Fibroblast of lung (primary cell): ENCODE data around the gene DSCAML1. TPM values are rescaled to one million over a fixed set of nuclear protein-coding genes. Genes with fewer than 3 reads are reported as not detected.

Source experiments
- DNase-seq, 2 donors: peaks; one replicate each; pipeline versions ENCODE4 v3.0.0 to v3.0.0-alpha.2; 2010; ENCODE audit warnings: low read depth in 2 of 2
- H2AFZ ChIP-seq: 2 replicates; pipeline ENCODE4 v1.5.1; 2012; ENCODE audit warnings: low read length, control low read depth, inconsistent platforms
- H3K27ac ChIP-seq: 2 replicates; pipeline ENCODE4 v1.5.1; 2011; ENCODE audit warnings: low read length, control low read depth; ENCODE audit not compliant: insufficient read depth
- H3K27me3 ChIP-seq: 2 replicates; pipeline ENCODE4 v1.5.1; 2011; ENCODE audit warnings: mild to moderate bottlenecking, low read length; ENCODE audit not compliant: control insufficient read depth, insufficient read depth
- H3K36me3 ChIP-seq: 2 replicates; pipeline ENCODE4 v1.5.1; 2011; ENCODE audit warnings: low read length; ENCODE audit not compliant: control insufficient read depth, insufficient read depth
- H3K4me1 ChIP-seq: 2 replicates; pipeline ENCODE4 v1.5.1; 2011; ENCODE audit warnings: low read length; ENCODE audit not compliant: control insufficient read depth, insufficient read depth; ENCODE audit errors: extremely low read depth
- H3K4me2 ChIP-seq: 2 replicates; pipeline ENCODE4 v1.5.1; 2011; ENCODE audit warnings: low read length, control low read depth; ENCODE audit not compliant: insufficient read depth; ENCODE audit errors: extremely low read depth
- H3K4me3 ChIP-seq, 4 experiments: fragments of 200-600 bp in 1 of 4; sonication (generic) in 1 of 4; replicated peaks in 1 of 4; 2 replicates each; pipeline ENCODE4 v1.5.1; 2011 to 2016; ENCODE audit warnings: low read length in 4 of 4, low read depth in 3 of 4, mild to moderate bottlenecking in 3 of 4, control low read depth in 2 of 4, inconsistent platforms in 1 of 4, mixed read lengths in 1 of 4; ENCODE audit not compliant: insufficient read depth in 1 of 4; ENCODE audit errors: control extremely low read depth in 1 of 4
- H3K79me2 ChIP-seq: 2 replicates; pipeline ENCODE4 v1.5.1; 2012; ENCODE audit warnings: mild to moderate bottlenecking, low read length, inconsistent platforms; ENCODE audit not compliant: control insufficient read depth, insufficient read depth
- H3K9ac ChIP-seq: 2 replicates; pipeline ENCODE4 v1.5.1; 2011; ENCODE audit warnings: mild to moderate bottlenecking, low read length, control low read depth; ENCODE audit not compliant: insufficient read depth
- H3K9me3 ChIP-seq: 2 replicates; pipeline ENCODE4 v1.5.1; 2012; ENCODE audit warnings: low read depth, low read length; ENCODE audit not compliant: control insufficient read depth, insufficient read depth
- H4K20me1 ChIP-seq: 2 replicates; pipeline ENCODE4 v1.5.1; 2011; ENCODE audit warnings: low read length; ENCODE audit not compliant: control insufficient read depth, insufficient read depth; ENCODE audit errors: extremely low read depth
- EZH2 ChIP-seq: IDR thresholded peaks from 2 replicates; pipeline ENCODE4 v1.5.1; 2012; ENCODE audit warnings: low read length, control low read depth, mild to moderate bottlenecking; ENCODE audit errors: missing control alignments
- polyA plus RNA-seq, 2 donors: library from polyadenylated mRNA; depleted of rRNA in 1 of 2; stranded (reverse) in 1 of 2; unstranded in 1 of 2; fragments of >200 nt; gene quantifications; 2 replicates each; pipeline ENCODE4 v1.2.1, GENCODE V29; 2011 to 2012; ENCODE audit warnings: missing spikeins in 1 of 2
- total RNA-seq: library from RNA; depleted of rRNA; stranded (reverse); fragments of >200 nt; gene quantifications from 2 replicates; pipeline ENCODE4 v1.2.1, GENCODE V29; 2014
- TF ChIP-seq, protein P1 (sequence below), 2 donors: IDR thresholded peaks in 1 of 2; conservative IDR thresholded peaks in 1 of 2; 1 replicate in 1 of 2; 2 replicates in 1 of 2; pipeline ENCODE4 v1.5.1; 2011 to 2012; ENCODE audit warnings: low read length in 2 of 2, control low read depth in 1 of 2, inconsistent platforms in 1 of 2, low read depth in 1 of 2, mild to moderate bottlenecking in 1 of 2

DSCAML1 gene
- total and polyA plus RNA-seq, 2 donors (not counting 1 experiment from before 2014, with no cell fraction given), result not detected

- no peaks in the 10 kb centered on the region for H3K79me2 ChIP-seq
- no peak overlapping the region for H3K27ac ChIP-seq
- no peak overlapping the region for H3K9ac ChIP-seq
- DNase-seq, result no peak
- TF ChIP-seq, protein P1, sequence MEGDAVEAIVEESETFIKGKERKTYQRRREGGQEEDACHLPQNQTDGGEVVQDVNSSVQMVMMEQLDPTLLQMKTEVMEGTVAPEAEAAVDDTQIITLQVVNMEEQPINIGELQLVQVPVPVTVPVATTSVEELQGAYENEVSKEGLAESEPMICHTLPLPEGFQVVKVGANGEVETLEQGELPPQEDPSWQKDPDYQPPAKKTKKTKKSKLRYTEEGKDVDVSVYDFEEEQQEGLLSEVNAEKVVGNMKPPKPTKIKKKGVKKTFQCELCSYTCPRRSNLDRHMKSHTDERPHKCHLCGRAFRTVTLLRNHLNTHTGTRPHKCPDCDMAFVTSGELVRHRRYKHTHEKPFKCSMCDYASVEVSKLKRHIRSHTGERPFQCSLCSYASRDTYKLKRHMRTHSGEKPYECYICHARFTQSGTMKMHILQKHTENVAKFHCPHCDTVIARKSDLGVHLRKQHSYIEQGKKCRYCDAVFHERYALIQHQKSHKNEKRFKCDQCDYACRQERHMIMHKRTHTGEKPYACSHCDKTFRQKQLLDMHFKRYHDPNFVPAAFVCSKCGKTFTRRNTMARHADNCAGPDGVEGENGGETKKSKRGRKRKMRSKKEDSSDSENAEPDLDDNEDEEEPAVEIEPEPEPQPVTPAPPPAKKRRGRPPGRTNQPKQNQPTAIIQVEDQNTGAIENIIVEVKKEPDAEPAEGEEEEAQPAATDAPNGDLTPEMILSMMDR (conservative IDR thresholded peaks at IDR 0.05 in 1 of 2, IDR thresholded peaks at IDR 0.05 in 1 of 2; ENCODE audit: low read depth in 1 of 2, low read length in 2 of 2), result no peak
- no peak for TF ChIP-seq EZH2
- peaks cover 5% of the 10 kb centered on the region for H3K4me1 ChIP-seq
- no peaks in the 10 kb centered on the region for H3K9me3 ChIP-seq
- peaks cover 14% of the 10 kb centered on the region for H3K36me3 ChIP-seq
- H4K20me1 ChIP-seq, result no peaks in the 10 kb centered on the region
- H3K4me3 ChIP-seq, result no peak overlapping the region
- no peaks in the 10 kb centered on the region for H3K27me3 ChIP-seq
- no peak overlapping the region for H3K4me2 ChIP-seq
- no peak overlapping the region for H2AFZ ChIP-seq
These were observed 411.5 kb downstream of the DSCAML1 start for GRCh38 chr11:117385471-117385870.

- H3K27me3 ChIP-seq, result no peaks in the 10 kb centered on the region
- peak; percentile 62 to 90 for DNase-seq
- H4K20me1 ChIP-seq, result no peaks in the 10 kb centered on the region
- H3K9me3 ChIP-seq, result no peaks in the 10 kb centered on the region
- peaks cover 5% of the 10 kb centered on the region for H3K4me1 ChIP-seq
- H3K4me3 ChIP-seq, result no peak overlapping the region
- no peaks in the 10 kb centered on the region for H3K79me2 ChIP-seq
- no peak for TF ChIP-seq EZH2
- TF ChIP-seq, protein P1 (conservative IDR thresholded peaks at IDR 0.05 in 1 of 2, IDR thresholded peaks at IDR 0.05 in 1 of 2; ENCODE audit: low read depth in 1 of 2, low read length in 2 of 2), result no peak
- H3K9ac ChIP-seq, result no peak overlapping the region
- H2AFZ ChIP-seq, result no peak overlapping the region
- no peak overlapping the region for H3K27ac ChIP-seq
- no peak overlapping the region for H3K4me2 ChIP-seq
- H3K36me3 ChIP-seq, result peaks cover 17% of the 10 kb centered on the region
These were observed 413.0 kb downstream of the DSCAML1 start for GRCh38 chr11:117384045-117384444.

- Histone ChIP-seq H3K4me2 (no peak overlapping the region), H3K79me2 (no peaks in the 10 kb centered on the region), H3K9ac (no peak overlapping the region), H2AFZ (no peak overlapping the region), H3K4me1 (no peaks in the 10 kb centered on the region), H3K9me3 (no peaks in the 10 kb centered on the region), H4K20me1 (no peaks in the 10 kb centered on the region), H3K4me3 (no peak overlapping the region), H3K36me3 (peaks cover 14% of the 10 kb centered on the region), H3K27me3 (no peaks in the 10 kb centered on the region), H3K27ac (no peak overlapping the region)
- TF ChIP-seq, protein P1 (conservative IDR thresholded peaks at IDR 0.05 in 1 of 2, IDR thresholded peaks at IDR 0.05 in 1 of 2; ENCODE audit: low read depth in 1 of 2, low read length in 2 of 2), result no peak
- no peak for TF ChIP-seq EZH2
- DNase-seq, result no peak
These were observed 414.3 kb downstream of the DSCAML1 start for GRCh38 chr11:117382746-117383145.
